NOMO-1 treated with dmso at 0.1 percent for 144 hours (cell line): ENCODE results near the gene CYSLTR1.
"Not testable (repeated sequence)": the region's sequence is repeated elsewhere in the genome, so short reads cannot be mapped to it uniquely, and the experiment has no call there.

ENCODE experiments used
- DNase-seq: peaks from one replicate; lab custom pipeline; 2025; ENCODE audit not compliant: unreplicated experiment; lab: John Stamatoyannopoulos, UW

The CYSLTR1 gene

GRCh38 chrX:78226047-78226446 lies 101.4 kb downstream of the CYSLTR1 start:
- DNase-seq = not testable (repeated sequence)
